Ureter (tissue), 1 donor: Measurements from ENCODE around the gene CDY1. TPM values are rescaled to one million over a fixed set of nuclear protein-coding genes. Genes with fewer than 3 reads are reported as not detected.
"Not testable (repeated sequence)": the region's sequence is repeated elsewhere in the genome, so short reads cannot be mapped to it uniquely, and the experiment has no call there.

ENCODE experiments used
- DNase-seq: peaks from one replicate; pipeline ENCODE4 v3.0.0-alpha.2; 2020; ENCODE audit warnings: low spot score
- total RNA-seq: library from RNA; stranded (reverse); gene quantifications from one replicate; pipeline ENCODE4 v1.2.4, GENCODE V29; 2023
- donor health status: DM: yes; HTN: yes; CAD: no.

Gene CDY1
- not detected for total RNA-seq

- DNase-seq = not testable (repeated sequence)
Measured at GRCh38 chrY:25621817-25622216, at the start of gene CDY1. Gene CDY1 (plus strand): TSS chrY:25622117. CDS start chrY:25622443, 326 bp downstream.

GRCh38 chrY:25593336-25593735 lies 28.6 kb upstream of the CDY1 start:
- DNase-seq = not testable (repeated sequence)

GRCh38 chrY:25620209-25620608 lies 1.7 kb upstream of the CDY1 start:
- not testable (repeated sequence) for DNase-seq

- DNase-seq = not testable (repeated sequence)
Measured at GRCh38 chrY:25626524-25626923, 4.6 kb downstream of the CDY1 start.

- DNase-seq = not testable (repeated sequence)
Measured at GRCh38 chrY:25630383-25631112, 8.6 kb downstream of the CDY1 start.

GRCh38 chrY:25639852-25640251 lies 17.9 kb downstream of the CDY1 start:
- not testable (repeated sequence) for DNase-seq

GRCh38 chrY:25643024-25643915 lies 21.4 kb downstream of the CDY1 start:
- not testable (repeated sequence) for DNase-seq
